Naive B cell (primary cell): Measurements from ENCODE around the gene RSPH3. TPM values are rescaled to one million over a fixed set of nuclear protein-coding genes. Genes with fewer than 3 reads are reported as not detected.
"Not testable (repeated sequence)": the region's sequence is repeated elsewhere in the genome, so short reads cannot be mapped to it uniquely, and the experiment has no call there.

Experiments
- ATAC-seq, 2 donors: fragments of 150-1000 bp; cut with Tn5 transposase; 2 replicates each; pipeline ENCODE4 v1.10.0; 2021; ENCODE audit warnings: low read depth in 2 of 2, mild to moderate bottlenecking in 2 of 2, moderate library complexity in 2 of 2
- DNase-seq: peaks from one replicate; pipeline ENCODE4 v3.0.0; 2022
- H3K27ac Mint-ChIP-seq, 6 donors: one replicate each; pipeline ENCODE4 v1.8.0; 2020 to 2022; ENCODE audit warnings: mild to moderate bottlenecking in 6 of 6, mixed read lengths in 6 of 6, moderate library complexity in 5 of 6, inconsistent platforms in 2 of 6
- H3K27me3 Mint-ChIP-seq, 3 donors: one replicate each; pipeline ENCODE4 v1.8.0; 2021 to 2022; ENCODE audit warnings: mixed read lengths in 3 of 3, mild to moderate bottlenecking in 1 of 3
- H3K36me3 Mint-ChIP-seq, 2 donors: one replicate each; pipeline ENCODE4 v1.8.0; 2020 to 2022; ENCODE audit warnings: mixed read lengths in 2 of 2, inconsistent platforms in 1 of 2, mild to moderate bottlenecking in 1 of 2
- H3K4me1 Mint-ChIP-seq, 3 donors: one replicate each; pipeline ENCODE4 v1.8.0; 2020 to 2022; ENCODE audit warnings: mixed read lengths in 3 of 3, inconsistent platforms in 1 of 3, mild to moderate bottlenecking in 1 of 3, moderate library complexity in 1 of 3
- H3K4me3 Mint-ChIP-seq, 8 donors: one replicate each; pipeline ENCODE4 v1.8.0; 2020 to 2022; ENCODE audit warnings: mild to moderate bottlenecking in 8 of 8, mixed read lengths in 8 of 8, moderate library complexity in 8 of 8, inconsistent platforms in 2 of 8
- H3K9me3 Mint-ChIP-seq, 7 donors: one replicate each; pipeline ENCODE4 v1.8.0; 2020 to 2022; ENCODE audit warnings: mixed read lengths in 7 of 7, mild to moderate bottlenecking in 5 of 7, inconsistent platforms in 2 of 7, moderate library complexity in 1 of 7
- polyA plus RNA-seq, 6 donors: library from polyadenylated mRNA; unstranded; fragments of 300-500 nt; fragmentation: Illumina TruSeq; gene quantifications; one replicate each; pipeline ENCODE4 v1.2.3, GENCODE V29; 2021; ENCODE audit warnings: low read depth in 6 of 6

Gene RSPH3
- polyA plus RNA-seq, 6 donors from 2014 or later: 0.14 to 3.4 (median 2.4) TPM

DNA sequence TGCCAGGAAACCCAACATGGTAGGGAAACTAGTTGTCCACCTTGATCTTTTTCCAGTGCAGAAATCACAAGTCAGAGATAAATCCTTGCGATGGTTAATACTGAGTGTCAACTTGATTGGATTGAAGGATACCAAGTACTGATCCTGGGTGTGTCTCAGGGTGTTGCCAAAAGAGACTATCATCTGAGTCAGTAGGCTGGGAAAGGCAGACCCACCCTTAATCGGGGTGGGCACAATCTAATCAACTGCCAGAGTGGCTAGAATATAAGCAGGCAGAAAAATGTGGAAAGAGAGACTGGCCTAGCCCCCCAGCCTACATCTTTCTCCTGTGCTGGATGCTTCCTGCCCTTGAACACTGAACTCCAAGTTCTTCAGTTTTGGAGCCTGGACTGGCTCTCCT, 10.3 kb downstream of the RSPH3 start:
- not testable (repeated sequence) for H3K4me1 Mint-ChIP-seq, H3K4me3 Mint-ChIP-seq, H3K27ac Mint-ChIP-seq, ATAC-seq, H3K27me3 Mint-ChIP-seq, DNase-seq
- peaks cover 11 to 18% of the 10 kb centered on the region in 2 donors for H3K36me3 Mint-ChIP-seq
- H3K9me3 Mint-ChIP-seq: peaks cover 7 to 22% (median 10%) of the 10 kb centered on the region in 7 donors

DNA sequence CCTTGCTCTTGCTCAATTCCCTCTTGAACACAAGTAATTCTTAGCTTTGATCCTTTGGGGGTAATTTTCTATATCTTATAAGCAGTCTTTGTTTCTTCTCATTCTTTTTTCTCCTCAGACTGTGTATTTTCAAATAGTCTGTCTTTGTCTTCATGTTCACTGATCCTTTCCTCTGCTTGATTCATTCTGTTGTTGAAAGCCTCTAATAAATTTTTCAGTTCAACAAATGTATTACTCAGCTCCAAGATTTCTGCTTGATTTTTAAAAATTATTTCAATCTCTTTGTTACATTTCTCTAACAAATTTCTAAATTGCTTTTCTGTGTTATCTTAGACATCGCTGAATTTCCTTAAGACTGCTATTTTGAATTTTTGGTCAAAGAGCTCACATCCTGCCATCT, 11.5 kb downstream of the RSPH3 start:
- Mint-ChIP-seq H3K27ac (peak overlapping the region in 3 of 6 donors; percentile 4 to 58 (median 16)), H3K27me3 (no peaks in the 10 kb centered on the region), H3K9me3 (peaks cover 7 to 22% (median 10%) of the 10 kb centered on the region in 7 donors)

DNA sequence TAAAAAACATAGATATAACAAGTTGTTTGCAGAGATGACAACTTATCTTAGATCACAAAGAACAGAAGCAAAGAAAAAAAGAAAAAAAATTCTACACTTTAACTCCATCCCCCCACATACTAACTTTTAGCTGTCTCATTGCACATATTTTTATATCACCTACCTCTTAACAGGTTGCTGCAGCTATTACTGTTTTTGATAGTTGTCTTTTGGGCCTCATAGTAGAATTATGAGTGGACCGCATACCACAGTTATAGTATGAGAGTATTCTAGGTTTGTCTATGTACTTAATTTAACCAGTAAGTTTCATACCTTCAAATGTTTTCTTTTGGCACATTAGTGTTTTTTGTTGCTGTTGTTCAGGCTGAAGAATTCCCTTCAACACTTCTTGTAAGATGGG, 12.3 kb downstream of the RSPH3 start:
- Mint-ChIP-seq H3K4me3 (no peak overlapping the region), H3K27ac (no peak overlapping the region), H3K9me3 (peaks cover 7 to 22% (median 10%) of the 10 kb centered on the region in 7 donors), H3K27me3 (no peaks in the 10 kb centered on the region), H3K4me1 (no peaks in the 10 kb centered on the region), H3K36me3 (peaks cover 11 to 18% of the 10 kb centered on the region in 2 donors)
- DNase-seq: no peak
- ATAC-seq: no peak

More for the DNA sequence above, 11.5 kb downstream of the RSPH3 start:
- H3K4me1 Mint-ChIP-seq: peaks cover 0 to 1% (median 0%) of the 10 kb centered on the region in 3 donors
- peaks cover 11 to 18% of the 10 kb centered on the region in 2 donors for H3K36me3 Mint-ChIP-seq
- DNase-seq (no peak), ATAC-seq (no peak)
- H3K4me3 Mint-ChIP-seq: no peak overlapping the region

DNA sequence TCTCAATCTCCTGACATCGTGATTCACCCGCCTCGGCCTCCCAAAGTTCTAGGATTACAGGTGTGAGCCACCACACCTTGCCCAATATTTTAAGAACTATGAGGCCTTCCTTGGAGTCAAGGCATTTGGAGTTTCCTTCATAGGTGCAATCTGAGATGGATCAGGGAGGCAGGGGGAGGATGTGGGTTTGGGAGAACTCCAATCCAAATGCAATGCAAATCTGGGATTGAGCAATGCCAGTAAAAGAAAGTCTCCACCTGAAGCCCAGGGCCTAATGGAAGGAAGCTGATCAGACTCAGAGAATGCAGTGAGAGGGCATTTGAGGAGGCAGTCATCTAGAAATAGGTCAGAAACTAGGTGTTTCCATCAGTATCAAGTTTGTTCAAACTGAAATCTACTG, 21.2 kb downstream of the RSPH3 start:
- Mint-ChIP-seq H3K36me3 (peaks cover 6% of the 10 kb centered on the region in 2 donors), H3K9me3 (no peaks in the 10 kb centered on the region), H3K27me3 (no peaks in the 10 kb centered on the region), H3K27ac (no peak overlapping the region), H3K4me1 (no peaks in the 10 kb centered on the region), H3K4me3 (no peak overlapping the region)
- ATAC-seq: no peak
- DNase-seq: no peak

DNA sequence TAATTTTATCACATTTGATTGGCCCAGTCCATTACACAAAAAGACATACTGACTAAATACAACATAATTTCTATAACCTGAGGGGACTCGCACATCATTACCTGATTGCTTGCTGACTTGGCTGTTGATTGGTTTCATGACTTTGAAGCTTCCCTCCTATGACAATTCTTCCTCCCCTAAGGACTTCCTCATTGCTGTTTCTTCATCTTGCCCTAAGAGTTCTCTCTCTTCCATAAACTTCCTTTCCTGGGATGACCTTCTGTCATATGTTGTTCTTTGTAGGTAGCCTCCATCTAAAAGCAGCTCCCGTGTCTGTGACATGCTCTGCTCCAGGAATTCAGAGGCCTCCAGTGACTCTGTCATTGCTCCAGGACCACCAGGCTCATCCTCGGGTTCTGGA, 22.6 kb downstream of the RSPH3 start:
- Mint-ChIP-seq H3K36me3 (peaks cover 6% of the 10 kb centered on the region in 2 donors), H3K9me3 (no peaks in the 10 kb centered on the region), H3K4me1 (no peaks in the 10 kb centered on the region), H3K27me3 (no peaks in the 10 kb centered on the region), H3K4me3 (no peak overlapping the region), H3K27ac (no peak overlapping the region)
- ATAC-seq (no peak), DNase-seq (no peak)

DNA sequence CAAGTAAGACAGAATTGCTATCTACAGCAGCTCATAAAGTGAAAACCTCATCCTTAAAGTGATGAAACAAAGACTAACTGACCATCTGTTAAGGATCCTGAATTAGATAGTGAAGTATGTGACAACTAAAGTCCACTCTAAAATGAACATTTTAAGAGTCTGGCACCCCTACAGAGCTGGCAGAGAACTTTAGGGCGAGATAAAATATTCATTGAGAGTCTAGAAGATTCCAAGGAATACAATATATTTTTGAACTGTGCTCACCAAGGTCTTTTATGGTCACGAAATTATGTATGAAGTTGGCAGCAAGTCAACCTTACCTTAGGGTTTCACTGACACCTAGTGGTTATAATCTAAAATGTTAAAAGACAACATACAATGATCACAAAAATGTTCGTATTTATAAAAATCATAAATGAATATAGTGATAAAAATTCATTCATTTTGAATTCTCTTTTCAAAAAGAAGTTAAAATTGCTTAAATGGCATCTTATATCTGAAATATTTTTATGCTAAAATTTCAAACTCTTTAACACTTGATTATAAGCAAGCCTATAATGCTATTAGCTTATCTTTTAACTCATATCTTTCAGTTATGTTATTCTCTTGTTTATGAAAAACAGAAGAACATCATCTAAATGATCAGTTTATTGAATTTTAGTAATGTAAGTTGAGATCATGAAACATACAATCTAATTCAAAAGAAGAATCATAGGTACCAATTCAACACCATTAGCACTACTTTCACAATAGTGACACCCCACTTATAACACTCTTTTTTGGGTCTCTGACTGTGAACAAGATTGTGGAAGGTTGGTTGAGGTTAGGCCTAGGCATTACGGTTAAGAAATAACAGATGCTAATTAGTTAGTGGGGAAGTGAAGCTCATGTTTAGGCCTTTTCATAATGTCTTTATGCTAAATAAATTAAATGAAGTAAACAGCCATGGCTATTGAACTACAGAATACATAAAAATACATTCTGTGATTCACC, 27.5 kb downstream of the RSPH3 start:
- Mint-ChIP-seq H3K4me3 (no peak overlapping the region), H3K27ac (peak overlapping the region in 3 of 6 donors; percentile 53 to 62 (median 56)), H3K4me1 (peaks cover 0 to 8% (median 0%) of the 10 kb centered on the region in 3 donors), H3K9me3 (peaks cover 5 to 16% (median 13%) of the 10 kb centered on the region in 7 donors), H3K27me3 (no peaks in the 10 kb centered on the region), H3K36me3 (peaks cover 12 to 17% of the 10 kb centered on the region in 2 donors)
- DNase-seq: peak; percentile 53
- peak; percentile 60 to 82 for ATAC-seq

DNA sequence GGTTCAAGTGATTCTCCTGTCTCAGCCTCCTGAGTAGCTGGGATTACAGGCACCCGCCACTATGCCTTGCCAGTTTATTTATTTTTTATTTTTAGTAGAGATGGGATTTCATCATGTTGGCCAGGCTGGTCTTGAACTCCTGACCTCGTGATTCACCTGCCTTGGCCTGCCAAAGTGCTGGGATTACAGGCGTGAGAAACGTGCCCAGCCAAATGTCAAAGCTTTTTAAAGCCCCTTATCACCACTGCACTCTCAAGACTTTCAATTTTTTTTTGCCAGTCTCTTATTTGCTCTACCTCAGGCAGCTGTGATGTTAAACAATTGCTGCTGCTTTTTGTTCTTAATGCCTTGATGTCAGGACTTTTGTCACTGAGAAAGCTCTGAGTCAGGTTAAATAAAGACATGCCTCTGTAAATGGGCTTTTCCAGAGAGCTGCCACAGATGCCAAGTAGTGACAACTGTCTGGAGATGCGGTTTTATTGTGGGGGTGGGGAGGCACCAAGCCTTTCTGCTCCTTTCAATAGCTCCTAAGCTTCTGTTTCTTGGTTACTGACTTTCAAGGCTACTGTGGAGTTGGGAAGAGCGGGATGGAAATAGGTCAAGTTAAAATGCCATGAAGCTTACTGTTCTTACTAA, 29.2 kb downstream of the RSPH3 start:
- Mint-ChIP-seq H3K27ac (peak overlapping the region in 1 of 6 donors; percentile 83), H3K36me3 (peaks cover 9 to 15% of the 10 kb centered on the region in 2 donors), H3K4me1 (peaks cover 0 to 8% (median 0%) of the 10 kb centered on the region in 3 donors), H3K9me3 (peaks cover 5 to 23% (median 18%) of the 10 kb centered on the region in 7 donors), H3K4me3 (no peak overlapping the region), H3K27me3 (no peaks in the 10 kb centered on the region)
- ATAC-seq (no peak), DNase-seq (no peak)

DNA sequence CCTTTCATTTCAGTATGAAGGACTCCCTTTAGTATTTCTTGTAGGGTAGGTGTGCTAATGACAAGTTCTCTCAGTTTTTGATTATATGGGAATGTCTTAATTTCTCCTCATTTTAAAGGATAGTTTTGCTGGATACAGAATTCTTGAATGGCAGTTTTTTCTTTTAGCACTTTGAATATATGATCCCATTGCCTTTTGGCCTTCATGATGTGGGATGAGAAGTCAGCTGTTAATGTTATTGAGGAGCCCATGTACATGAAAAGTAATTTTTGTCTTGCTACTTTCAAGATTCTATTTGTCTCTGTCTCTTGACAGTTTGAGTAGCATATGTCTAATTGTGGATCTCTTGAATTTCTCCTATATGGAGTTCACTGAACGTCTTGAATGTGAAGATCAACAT, 30.9 kb downstream of the RSPH3 start:
- Mint-ChIP-seq H3K4me1 (peaks cover 0 to 8% (median 0%) of the 10 kb centered on the region in 3 donors), H3K27me3 (no peaks in the 10 kb centered on the region), H3K9me3 (peaks cover 5 to 23% (median 18%) of the 10 kb centered on the region in 7 donors), H3K4me3 (no peak overlapping the region), H3K36me3 (peaks cover 9 to 15% of the 10 kb centered on the region in 2 donors), H3K27ac (peak overlapping the region in 2 of 6 donors; percentile 13 to 75)
- ATAC-seq (no peak), DNase-seq (no peak)

DNA sequence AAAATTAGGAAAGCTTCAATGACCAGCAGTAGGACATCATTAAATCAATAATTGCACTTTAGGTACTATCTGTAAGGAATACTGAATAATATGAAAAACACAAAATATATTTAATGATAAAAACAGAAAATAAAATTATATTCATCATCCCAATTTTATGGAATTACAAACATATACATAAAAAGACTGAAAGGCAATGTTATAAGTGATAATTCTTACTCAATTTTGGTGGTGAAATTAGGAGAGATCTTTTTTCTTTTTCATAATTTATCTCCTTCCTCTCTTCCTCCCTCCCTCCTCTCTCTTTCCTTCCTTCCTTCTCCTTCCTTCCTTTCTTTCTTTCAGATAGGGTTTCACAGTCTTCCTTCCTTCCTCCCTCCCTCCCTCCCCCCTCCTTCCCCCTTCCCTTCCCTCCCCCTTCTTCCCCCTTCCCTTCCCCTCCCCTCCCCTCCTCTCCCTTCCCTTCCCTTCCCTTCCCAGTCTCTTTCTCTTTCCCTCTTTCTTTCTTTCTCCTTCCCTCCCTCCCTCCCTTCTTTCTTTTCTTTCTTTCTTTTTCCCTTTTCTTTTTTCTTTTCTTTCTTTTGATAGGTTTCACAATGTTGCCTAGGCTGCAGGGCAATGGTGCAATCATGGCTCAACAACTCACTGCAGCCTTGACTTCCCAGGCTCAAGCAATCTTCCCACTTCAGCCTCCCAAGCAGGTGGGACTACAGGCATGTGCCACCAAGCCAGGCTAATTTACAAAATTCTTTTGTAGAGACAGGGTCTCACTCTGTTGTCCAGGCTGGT, 36.8 kb downstream of the RSPH3 start:
- Mint-ChIP-seq H3K4me1 (peaks cover 4 to 15% (median 11%) of the 10 kb centered on the region in 3 donors), H3K9me3 (peaks cover 0 to 14% (median 9%) of the 10 kb centered on the region in 7 donors), H3K27ac (no peak overlapping the region), H3K4me3 (no peak overlapping the region), H3K27me3 (no peaks in the 10 kb centered on the region), H3K36me3 (peaks cover 0 to 6% of the 10 kb centered on the region in 2 donors)
- no peak for ATAC-seq
- no peak for DNase-seq

DNA sequence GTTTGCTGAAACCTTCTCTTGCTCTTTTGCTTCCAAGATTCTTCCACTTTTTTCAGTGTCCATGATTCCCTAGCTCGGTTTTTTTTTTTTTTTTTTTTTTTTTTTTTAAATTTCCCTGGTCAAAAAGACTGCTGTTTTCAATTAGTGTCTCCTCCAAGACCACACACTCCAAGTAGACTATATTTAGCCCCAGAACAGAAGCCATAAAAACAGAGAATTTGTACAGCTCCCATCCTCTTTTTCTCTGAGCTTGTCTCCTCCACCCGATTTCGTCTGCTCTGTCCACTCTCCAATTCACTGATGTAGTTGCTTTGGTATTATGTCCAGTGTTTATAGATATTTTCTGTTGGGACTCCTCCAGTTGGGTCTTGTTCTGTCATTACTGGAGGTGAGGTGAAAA, 37.6 kb downstream of the RSPH3 start:
- peak overlapping the region in 1 of 6 donors; percentile 45 for H3K27ac Mint-ChIP-seq
- H3K4me3 Mint-ChIP-seq: no peak overlapping the region
- DNase-seq: no peak
- peaks cover 0 to 7% (median 5%) of the 10 kb centered on the region in 7 donors for H3K9me3 Mint-ChIP-seq
- H3K36me3 Mint-ChIP-seq: peaks cover 0 to under 1% of the 10 kb centered on the region in 2 donors
- no peaks in the 10 kb centered on the region for H3K27me3 Mint-ChIP-seq
- H3K4me1 Mint-ChIP-seq: peaks cover 4 to 15% (median 11%) of the 10 kb centered on the region in 3 donors
- ATAC-seq: no peak

DNA sequence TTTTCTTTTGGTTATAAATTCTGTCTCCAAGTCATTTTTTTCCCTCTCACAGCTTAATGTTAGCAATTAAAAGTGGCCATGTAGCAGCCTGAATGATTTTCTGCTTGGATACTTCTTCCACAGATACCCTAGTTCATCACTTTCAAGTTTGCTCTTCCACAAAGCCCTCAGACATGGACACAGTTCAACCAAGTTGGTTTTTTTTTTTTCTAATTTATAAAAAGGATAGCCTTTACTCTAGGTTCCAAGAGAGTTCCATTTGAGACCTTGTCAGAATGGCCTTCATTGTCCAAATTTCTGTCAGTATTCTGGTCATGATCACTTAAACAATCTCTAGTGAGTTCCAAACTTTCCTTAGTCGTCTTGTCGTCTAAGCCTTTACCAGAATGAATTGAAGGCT, 40.0 kb downstream of the RSPH3 start:
- ATAC-seq (no peak), DNase-seq (no peak)
- Mint-ChIP-seq H3K4me1 (peaks cover 4 to 33% (median 14%) of the 10 kb centered on the region in 3 donors), H3K27ac (peak overlapping the region in 1 of 6 donors; percentile 49), H3K27me3 (no peaks in the 10 kb centered on the region), H3K9me3 (no peaks in the 10 kb centered on the region), H3K4me3 (no peak overlapping the region), H3K36me3 (no peaks in the 10 kb centered on the region)

DNA sequence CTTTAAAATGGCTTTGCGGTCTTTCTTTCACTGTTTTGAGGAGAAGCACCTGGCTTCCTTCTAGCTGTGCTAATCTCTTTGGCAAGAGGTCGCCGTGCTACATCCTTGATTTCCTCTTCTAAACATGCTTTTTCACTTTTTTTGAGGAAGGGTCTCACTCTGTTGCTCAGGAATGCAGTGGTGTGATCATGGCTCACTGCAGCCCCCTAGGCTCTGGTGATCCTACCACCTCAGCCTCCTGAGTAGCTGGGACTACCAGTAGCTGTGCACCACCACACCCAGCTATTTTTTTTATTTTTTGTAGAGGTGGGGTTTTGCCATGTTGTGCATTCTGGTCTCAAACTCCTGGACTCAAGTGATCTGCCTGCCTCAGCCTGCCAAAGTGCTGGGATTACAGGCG, 40.5 kb downstream of the RSPH3 start:
- Mint-ChIP-seq H3K27ac (peak overlapping the region in 3 of 6 donors; percentile 43 to 65 (median 49)), H3K4me1 (peaks cover 4 to 37% (median 18%) of the 10 kb centered on the region in 3 donors), H3K27me3 (no peaks in the 10 kb centered on the region), H3K9me3 (no peaks in the 10 kb centered on the region), H3K36me3 (no peaks in the 10 kb centered on the region), H3K4me3 (no peak overlapping the region)
- DNase-seq (no peak), ATAC-seq (no peak)
